Renal pelvis (tissue), 12 donors: ENCODE data around the gene ZBTB25. TPM values are rescaled to one million over a fixed set of nuclear protein-coding genes. Genes with fewer than 3 reads are reported as not detected.

Experiments used
- DNase-seq: peaks from one replicate; pipeline ENCODE4 v3.0.0-alpha.2; 2013
- long read RNA-seq, 16 experiments: transcript quantifications; one replicate each; lab custom pipeline, GENCODE V29; 2026
- polyA plus RNA-seq, 3 donors: library from polyadenylated mRNA; unstranded; fragments of 120-200 nt; gene quantifications; one replicate each; pipeline ENCODE4 v1.2.1, GENCODE V29; 2013; ENCODE audit not compliant: insufficient read length in 3 of 3

Gene ZBTB25
- polyA plus RNA-seq = 10 to 100 TPM in 2 of 3 donors, 1 to 10 TPM in 1; 7.4 to 15.3 (median 14.3) TPM
- long read RNA-seq, donor 1, partial matches to known transcripts = 11 of 11 reads
- long read RNA-seq, donor 1, other reads (novel, unspliced or antisense) = 0 of 11 reads
- long read RNA-seq, donor 2 = 0 reads
- long read RNA-seq, donor 3 = 0 reads
- long read RNA-seq, donor 4, partial matches to known transcripts = 0 of 1 reads
- long read RNA-seq, donor 4, other reads (novel, unspliced or antisense) = 0 of 1 reads
- long read RNA-seq, donor 5, full-length matches to known transcripts = 1 of 1 reads
- long read RNA-seq, donor 5, partial matches to known transcripts = 0 of 1 reads
- long read RNA-seq, donor 5, other reads (novel, unspliced or antisense) = 0 of 1 reads
- long read RNA-seq, donor 6, full-length matches to known transcripts = 2 of 7 reads
- long read RNA-seq, donor 6, partial matches to known transcripts = 5 of 7 reads
- long read RNA-seq, donor 6, other reads (novel, unspliced or antisense) = 0 of 7 reads
- long read RNA-seq, donor 7, full-length matches to known transcripts = 2 of 11 reads
- long read RNA-seq, donor 7, partial matches to known transcripts = 9 of 11 reads
- long read RNA-seq, donor 7, other reads (novel, unspliced or antisense) = 0 of 11 reads
- long read RNA-seq, donor 8 = 0 reads
- long read RNA-seq, donor 9 = 0 reads
- long read RNA-seq, donor 10 = 0 reads
- long read RNA-seq, donor 11 = 0 reads
- long read RNA-seq, donor 12, full-length matches to known transcripts = 1 of 6 reads
- long read RNA-seq, donor 12, partial matches to known transcripts = 5 of 6 reads
- long read RNA-seq, donor 12, other reads (novel, unspliced or antisense) = 0 of 6 reads
- long read RNA-seq, donor 13 = 0 reads
- long read RNA-seq, donor 14 = 0 reads
- long read RNA-seq, donor 15 = 0 reads
- long read RNA-seq, donor 16 = 0 reads

GRCh38 chr14:64503434-64504309 is at the start of gene ZBTB25:
Gene ZBTB25 (minus strand): TSS chr14:64503838. CDS start chr14:64490533, 13,305 bp downstream.
- peak; percentile 91 for DNase-seq

- DNase-seq = no peak
Observed at GRCh38 chr14:64550621-64551333, 47.1 kb upstream of the ZBTB25 start.

DNA sequence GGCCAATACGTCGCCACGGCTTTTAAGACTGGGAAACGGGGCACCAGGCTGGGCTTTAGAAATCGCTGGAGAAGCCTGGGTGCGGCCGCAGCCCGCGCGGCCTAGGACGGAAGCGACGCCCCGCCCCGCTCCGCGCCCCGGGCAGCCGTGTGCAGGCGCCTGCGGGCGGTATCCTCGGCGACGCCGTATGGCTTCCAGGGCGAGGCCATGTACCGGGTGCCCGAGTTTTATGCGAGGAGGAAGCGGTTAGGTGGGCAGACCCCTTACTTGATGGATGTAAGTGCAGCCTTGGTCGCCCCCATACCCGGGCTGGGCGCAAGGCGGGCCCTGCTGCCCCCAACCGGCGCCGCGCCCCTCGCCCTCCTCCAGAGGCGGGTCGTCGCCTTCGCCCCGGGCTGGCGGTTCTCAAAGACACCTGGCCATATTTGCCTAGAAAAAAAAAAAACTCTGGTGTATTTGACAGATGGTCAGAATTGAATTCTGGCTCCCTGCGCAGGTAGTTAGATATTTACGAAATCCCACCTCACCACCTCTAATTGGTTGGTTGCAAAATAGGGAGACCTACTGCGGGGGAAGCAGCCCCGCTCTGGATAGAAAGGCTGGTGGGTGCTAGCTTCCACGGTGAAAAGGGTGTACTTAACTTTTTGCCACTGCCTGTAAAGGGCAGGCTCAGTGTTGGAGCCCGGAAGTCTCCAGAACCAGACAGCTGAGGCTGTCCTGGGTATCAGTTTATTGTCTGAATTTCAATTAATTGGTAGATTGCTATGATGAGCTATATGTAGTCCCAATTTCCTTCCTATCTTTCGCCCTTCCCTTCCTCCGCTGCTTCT is 46.4 kb upstream of the ZBTB25 start, which contains the start of gene PPP1R36:
TSS of gene PPP1R36 (plus strand) at position 171 of the 830 bp plus-strand sequence. CDS start at position 208, 37 bp downstream.
- DNase-seq = no peak

DNA sequence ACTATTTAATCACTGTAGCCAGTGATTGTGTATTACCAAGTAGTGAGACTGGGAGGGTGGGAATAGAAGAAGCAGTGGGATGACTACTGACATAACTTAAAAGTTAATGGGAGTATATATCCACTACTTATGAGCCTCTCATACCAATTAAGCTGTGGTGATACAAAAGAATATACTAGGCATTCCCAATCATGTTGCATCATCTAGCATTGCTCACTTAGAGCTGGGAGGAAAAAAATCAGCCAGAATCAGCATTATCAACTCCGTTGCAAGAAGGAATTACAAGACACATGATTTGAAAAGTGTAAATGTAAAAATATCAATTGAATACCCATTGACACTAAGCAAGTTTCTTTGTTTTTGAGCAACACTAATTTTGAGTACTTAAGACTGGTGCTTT is 45.4 kb upstream of the ZBTB25 start:
- DNase-seq = no peak

DNA sequence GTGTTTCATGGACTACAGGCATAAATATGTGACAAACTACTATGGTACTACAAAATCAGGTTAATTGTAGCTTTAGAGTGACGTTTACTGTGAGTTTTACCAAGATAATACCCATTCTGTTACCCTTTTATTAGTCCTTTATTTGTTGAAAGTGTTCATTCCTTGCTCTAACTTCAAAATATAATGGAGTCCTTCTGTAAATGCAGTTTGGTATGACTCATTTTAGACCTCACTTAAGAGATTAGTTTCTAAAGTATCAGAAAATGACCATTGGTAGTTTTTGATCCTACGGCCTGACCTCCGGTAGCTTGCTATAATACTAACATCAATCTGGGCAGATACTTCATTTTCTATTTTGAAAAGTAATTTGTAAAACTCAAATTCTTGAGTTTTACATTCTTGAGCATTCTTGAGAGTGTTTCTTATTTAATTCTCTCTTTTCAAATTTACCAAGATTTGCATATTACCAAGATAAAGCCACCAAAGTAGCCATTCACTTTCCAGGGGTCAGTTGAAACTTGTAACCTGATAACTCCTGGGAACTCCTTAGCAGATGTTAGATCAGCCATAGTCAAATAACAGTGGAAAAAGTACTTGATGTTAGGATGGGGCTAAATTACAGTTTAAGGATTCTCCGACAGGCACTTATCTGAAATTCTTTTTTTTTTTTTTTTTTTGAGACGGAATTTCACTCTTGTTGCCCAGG is 41.1 kb upstream of the ZBTB25 start:
- DNase-seq = no peak

- no peak for DNase-seq
Observed at GRCh38 chr14:64542836-64543201, 39.2 kb upstream of the ZBTB25 start.

GRCh38 chr14:64541972-64542835 is 38.6 kb upstream of the ZBTB25 start:
- no peak for DNase-seq

DNA sequence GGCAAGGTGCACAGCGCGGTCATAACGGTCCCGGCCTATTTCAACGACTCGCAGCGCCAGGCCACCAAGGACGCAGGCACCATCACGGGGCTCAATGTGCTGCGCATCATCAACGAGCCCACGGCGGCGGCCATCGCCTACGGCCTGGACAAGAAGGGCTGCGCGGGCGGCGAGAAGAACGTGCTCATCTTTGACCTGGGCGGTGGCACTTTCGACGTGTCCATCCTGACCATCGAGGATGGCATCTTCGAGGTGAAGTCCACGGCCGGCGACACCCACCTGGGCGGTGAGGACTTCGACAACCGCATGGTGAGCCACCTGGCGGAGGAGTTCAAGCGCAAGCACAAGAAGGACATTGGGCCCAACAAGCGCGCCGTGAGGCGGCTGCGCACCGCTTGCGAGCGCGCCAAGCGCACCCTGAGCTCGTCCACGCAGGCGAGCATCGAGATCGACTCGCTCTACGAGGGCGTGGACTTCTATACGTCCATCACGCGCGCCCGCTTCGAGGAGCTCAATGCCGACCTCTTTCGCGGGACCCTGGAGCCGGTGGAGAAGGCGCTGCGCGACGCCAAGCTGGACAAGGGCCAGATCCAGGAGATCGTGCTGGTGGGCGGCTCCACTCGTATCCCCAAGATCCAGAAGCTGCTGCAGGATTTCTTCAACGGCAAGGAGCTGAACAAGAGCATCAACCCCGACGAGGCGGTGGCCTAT is 37.8 kb upstream of the ZBTB25 start:
- no peak for DNase-seq

- peak; percentile 99 for DNase-seq
Observed at GRCh38 chr14:64540208-64541202, 36.9 kb upstream of the ZBTB25 start, which contains the start of gene HSPA2. Gene HSPA2 (plus strand): TSS chr14:64540741. CDS start chr14:64540850, 109 bp downstream.

- DNase-seq = no peak
Observed at GRCh38 chr14:64536488-64537245, 33.0 kb upstream of the ZBTB25 start.

DNA sequence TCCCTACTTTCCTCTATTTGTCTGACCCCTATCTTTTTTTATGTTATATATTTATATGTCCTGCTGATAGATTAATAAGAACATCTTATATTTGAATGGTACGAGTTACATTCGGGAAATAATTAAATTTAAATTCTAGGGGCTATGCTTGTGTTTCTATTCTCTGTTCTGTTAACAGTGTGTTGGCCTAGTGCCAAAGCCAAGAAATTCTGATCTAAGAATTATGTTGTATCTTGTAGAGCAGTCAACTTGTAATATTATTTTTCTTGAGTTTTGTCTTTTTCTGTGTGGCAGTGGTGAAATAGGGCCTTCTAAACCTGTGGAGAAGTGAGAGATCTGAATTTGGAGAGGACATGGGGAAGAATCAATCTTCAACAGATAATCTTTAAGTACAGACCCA is 27.9 kb upstream of the ZBTB25 start:
- no peak for DNase-seq

GRCh38 chr14:64525354-64525753 is 21.7 kb upstream of the ZBTB25 start:
- no peak for DNase-seq

GRCh38 chr14:64522591-64523355 is 19.1 kb upstream of the ZBTB25 start:
- DNase-seq = no peak

DNA sequence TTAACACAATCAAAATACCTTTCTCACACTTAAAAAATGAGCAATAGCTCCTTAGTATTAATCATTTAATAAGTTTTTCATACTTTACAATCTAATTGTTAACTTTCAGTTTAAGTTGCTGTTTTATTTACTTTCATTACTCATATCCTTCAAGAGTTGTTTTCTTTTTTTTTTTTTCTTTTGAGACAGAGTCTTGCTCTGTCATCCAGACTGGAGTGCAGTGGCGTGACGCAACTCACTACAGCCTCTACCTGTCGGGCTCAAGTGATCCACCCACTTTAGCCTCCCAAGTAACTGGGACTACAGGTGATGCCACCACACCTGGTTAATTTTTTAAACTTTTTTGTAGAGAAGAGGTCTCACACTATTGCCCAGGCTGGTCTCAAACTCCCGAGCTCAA is 17.1 kb upstream of the ZBTB25 start:
- no peak for DNase-seq

DNA sequence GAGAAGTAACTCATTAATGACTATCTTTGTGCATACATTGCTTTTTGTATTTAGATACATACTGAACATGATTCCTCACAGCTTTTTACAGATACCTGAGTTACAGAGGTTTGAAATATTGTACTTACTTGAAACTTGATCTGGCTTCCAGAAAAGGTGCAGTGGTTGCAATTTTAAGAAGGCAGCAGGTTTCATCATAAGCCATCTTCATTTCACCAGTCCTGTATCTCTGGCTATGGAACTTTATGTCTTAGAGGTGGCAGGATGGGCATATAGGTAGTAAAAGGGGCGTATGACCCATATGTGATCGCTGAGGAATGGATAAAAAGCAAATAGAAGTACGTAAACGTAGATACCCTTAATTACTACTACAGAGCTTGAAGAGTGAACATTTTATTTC is 14.6 kb upstream of the ZBTB25 start:
- no peak for DNase-seq
